Stimulated activated CD8-positive, alpha-beta memory T cell treated with anti-CD3 and anti-CD28 coated beads, Interleukin-12 subunit alpha, Interleukin-12 subunit beta, amount 100 ng/mL, for 1 hour (primary cell): Measurements from ENCODE around the gene SAMD13.

Source experiments
- DNase-seq: peaks from one replicate; pipeline ENCODE4 v3.0.0-alpha.2; 2020; ENCODE audit warnings: low read depth

SAMD13 gene

DNA sequence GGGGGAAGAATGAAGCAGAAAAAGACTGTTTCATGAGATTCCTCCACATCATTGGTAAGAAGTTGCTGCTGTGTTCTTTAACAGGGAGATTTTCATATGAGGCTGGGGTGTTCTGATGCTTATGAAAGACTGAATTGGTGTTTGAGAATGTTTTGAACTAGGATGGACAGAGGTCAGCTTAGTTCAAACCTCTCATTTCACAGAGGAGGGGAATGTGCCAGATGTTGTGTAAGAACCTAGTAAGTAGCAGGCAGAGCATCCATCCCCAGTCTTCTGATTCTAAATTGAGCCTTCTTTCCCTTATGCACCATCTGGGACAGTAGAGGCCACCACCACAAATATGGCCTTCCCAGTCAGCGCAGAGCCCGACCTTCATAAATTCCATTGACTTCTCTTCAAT is 43.7 kb downstream of the SAMD13 start:
- DNase-seq, result no peak

DNA sequence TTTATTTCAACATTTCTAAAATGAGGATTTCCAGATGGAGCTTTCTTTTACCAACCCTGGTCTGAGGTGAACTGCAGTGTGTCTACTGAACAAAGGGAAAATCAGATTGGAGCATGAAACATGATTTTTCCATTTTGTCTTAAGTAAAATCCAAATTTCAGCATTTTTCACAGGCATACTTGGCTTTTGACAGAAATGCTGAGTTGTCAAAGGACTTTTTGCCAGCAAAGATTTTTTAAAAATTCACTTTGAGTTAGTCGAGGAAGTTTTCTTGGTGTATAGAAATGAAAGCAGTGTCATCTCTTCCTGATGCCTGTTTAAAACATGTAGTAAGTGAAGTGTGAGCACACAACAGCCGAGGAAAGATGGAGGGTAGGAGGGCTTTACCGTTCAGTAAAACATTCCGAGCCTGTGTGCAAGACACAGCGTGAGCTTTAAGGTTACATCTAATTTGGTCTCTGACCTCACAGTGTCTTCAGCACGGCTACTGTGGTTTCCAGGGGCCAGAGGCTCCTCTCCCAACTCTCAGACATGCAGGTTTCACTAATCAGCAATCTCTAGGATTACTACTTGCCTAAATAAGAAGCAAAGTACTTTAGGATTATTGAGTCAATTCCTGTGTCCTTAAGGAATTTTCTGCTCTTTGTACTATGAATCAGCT is 45.9 kb downstream of the SAMD13 start:
- DNase-seq, result no peak

DNA sequence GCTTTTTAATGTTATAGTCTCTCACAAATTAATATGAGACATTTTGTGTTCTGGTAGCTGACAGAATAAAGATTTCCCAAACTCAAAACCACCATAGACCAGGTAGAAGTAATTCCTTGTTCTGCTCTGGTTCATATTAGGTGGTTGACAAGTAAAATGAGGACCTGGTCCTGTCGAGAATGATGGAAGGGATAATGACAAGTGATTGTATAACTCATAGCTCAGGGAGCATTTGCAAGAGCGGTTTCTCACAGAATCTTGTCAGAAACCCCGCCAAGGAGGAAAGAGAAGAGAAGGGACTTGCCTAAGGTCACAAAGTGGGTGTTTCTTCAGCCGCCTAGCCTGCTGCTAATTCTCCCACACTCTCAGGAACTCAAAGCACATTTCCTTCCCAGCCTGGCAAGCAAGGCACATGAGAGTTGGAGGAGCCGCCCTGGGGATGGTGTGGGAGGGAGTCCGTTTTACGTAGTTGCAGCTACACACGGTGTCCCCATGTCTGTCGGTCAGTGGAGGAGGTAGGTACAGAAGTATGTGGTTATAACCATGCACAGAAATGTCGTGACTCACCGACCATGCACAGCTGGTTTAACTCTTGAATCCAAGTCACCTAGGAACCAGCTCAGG is 46.5 kb downstream of the SAMD13 start:
- DNase-seq, result no peak

DNA sequence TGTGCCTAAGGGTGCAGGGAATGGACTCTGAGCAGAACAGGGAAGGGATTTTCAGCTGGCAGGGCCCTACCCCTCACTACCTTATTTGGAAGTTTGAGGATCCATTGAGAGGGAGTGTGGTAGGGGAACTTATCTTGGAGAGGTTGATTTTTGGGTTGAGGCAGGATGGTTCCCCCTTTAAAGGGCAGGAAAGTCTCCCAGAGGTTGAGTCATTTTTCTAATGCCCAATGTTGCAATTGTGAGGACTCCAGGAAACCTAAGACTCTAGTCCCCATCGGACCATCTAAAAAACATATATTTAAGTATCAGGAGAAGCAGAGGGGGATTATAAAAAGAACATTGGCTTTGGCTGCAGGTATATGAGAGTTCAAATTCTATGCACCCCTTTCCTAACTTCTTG is 47.3 kb downstream of the SAMD13 start:
- no peak for DNase-seq

DNA sequence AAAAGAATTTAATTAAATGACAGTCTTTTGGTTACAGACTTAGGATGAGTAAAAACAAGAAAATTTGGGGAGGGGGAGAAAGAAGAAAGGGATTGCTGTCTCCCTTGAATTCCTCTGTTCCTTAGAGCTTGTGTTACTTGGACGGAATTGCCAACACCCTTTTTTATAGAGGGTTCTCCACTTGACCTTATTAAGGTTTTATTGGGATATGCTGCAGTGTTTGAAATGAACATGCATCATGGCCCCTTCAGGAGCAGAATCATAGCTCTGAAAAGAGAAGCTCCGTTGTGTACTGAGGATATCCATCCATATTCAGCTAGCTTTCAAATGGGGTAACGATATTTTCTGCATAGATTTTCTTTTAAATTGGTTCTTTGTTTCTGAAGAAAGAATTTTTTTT is 48.6 kb downstream of the SAMD13 start:
- DNase-seq, result no peak

DNA sequence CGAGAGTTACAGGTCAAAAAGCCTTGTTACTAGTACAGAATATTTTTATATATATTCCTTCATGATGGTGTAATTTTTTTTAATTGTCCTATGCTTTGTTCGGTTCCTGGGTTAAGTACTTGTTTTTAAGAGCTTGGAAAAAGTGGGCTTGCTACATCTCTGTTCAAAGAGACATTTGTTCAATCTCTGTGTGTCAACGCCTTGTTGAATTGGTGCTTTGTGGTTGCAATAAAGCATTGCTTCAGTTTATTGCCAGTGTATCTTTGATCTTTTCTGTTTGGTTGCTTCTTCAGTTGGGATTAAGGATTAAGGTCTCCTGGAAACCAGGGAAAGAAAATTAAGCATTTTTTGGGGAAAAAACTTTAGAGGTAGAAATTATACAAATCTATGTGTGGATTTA is 49.0 kb downstream of the SAMD13 start:
- DNase-seq, result no peak

DNA sequence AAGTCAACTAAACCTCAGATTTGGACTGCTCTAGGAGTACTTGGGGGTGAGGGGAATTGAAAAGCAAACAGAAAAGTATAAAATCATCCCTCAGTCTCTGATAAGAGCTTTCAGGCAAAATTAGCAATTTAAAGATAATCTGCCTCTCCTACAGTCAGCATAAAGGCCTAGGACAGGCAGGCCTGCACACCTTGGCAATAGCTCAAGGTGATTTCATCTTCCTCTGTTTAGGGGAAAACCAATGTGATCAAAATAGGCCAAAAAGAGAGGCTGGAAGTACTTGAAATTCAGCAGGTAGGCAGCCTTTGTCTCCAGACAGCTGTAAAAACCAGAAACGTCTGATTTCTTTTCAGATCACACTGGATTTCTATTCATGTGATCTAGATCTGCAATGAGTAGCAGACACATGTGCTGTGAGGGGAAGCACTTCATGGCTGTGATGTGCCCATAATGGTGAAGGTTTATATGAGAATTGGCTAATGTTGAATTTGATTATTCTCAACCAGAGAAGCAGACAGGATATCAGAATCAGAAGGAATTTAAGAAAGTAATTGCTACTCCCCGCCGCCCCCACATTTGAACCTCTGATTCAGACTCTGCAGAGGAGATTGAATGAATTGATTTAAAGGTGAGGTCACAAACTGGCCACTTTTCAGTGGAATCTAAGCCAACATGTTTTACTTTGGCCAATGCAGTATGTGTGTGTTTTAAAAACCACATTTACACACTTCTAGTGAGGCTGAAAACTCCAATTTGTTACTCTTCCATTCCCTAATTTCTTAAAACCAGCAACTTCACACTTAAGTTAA is 51.0 kb downstream of the SAMD13 start:
- no peak for DNase-seq

DNA sequence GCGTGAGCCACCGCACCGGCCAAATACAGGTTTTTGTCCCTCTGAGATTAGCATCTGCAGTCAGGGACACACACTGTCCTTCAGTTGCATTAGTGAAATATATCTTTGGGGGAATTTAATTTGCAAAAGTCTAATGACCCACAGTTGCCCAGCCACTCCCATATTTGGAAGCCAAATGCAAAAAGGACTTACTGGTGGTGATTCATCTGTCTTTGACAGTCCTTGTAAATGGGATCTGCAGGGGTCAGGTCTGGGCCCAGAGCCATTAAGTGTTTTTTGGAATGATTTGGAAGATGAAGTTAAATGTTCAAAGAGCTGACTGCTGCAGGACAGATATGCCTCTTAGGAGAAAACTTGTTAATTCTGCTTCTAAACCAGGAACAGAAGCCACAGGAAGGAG is 52.2 kb downstream of the SAMD13 start:
- DNase-seq, result no peak

DNA sequence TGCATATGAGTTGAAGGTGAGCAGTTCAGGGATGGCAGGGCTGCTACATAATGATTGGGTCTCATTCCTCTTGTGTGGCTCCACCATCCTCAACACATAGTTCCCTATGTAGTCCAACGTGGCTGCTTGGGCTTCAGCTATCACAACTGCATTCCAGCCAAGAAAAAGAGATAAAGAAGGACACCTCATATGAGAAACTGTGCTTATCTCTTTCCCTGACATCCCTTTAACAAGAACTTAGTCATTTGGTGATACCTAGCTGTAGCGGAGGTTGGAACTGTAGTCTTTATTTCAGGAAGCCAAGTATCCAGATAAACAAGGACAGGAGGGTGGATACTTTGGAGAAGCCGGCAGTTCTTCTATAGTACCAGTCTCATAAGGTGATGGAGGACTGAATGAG is 54.0 kb downstream of the SAMD13 start:
- no peak for DNase-seq

DNA sequence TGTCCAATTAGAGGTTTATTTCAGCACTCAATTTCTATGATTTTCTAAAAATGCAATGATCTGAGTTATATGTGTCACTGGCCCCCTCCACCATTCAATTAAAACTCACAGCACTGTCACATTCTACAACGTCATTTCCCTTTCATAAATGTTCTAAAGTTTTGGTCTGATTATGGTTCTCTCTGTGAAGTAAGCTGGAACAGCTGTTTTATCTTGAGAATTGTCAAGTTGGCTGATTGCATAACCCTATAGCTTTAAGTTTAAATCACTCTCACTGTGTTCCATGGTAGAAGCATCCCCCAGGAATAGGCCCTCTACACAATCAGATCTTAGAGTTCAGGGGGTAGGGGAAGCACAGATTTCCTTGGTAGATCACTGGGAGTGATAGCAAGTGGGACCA is 55.4 kb downstream of the SAMD13 start:
- DNase-seq, result no peak

DNA sequence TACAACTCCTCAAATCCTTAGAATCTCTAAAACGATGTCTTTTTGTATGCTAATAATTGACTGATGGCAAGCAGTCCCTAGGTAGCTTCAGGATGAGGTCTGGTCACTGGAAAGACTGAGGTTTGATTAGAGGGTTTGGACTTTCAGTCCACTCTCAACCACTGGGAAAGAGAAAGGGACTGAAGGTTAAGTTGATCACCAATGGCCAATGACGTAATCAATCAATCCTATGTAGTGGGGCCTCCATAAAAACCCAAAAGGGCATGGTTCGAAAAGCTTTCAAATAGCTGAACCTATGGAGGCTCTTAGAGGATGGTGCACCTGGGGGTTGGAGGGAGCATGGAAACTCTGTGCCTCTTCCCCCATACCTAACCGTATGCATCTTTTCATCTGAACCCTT is 57.2 kb downstream of the SAMD13 start:
- no peak for DNase-seq

DNA sequence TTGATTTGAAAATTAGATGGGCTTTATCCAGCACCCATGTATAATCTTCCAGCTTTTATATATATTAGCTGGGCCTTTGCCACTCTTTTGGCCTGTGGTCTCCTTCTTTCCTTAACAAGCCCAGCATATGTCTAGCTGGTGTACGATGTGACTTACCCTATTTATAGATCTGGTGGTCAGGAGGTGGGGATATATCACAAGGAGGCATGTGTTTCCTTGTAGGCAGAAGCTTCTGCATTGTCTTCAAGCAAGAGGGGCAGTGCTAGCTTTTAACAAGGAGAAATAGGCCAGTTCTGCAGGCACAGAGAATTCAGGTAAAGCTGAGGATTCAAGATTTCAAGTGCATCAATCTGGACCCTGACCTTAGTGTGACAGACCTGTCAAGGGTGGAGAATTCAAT is 58.8 kb downstream of the SAMD13 start:
- DNase-seq, result no peak

DNA sequence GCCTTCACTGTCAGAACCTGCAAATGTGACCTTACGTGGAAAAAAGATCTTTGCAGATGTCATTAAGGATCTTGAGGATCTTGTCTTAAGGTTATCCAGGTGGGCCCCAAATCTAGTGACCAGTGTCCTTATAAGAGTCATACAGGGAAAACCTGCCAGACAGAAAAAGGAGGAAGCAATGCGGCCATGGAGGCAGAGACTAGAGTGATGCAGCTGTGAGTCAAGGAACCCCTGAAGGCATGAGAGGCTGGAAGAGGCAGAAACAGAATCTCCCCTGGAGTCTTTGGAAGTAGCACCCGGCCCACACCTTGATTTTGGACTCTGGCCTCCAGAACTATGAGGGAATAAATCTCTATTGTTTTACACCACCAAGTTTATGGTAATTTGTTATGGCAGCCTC is 60.3 kb downstream of the SAMD13 start:
- no peak for DNase-seq

DNA sequence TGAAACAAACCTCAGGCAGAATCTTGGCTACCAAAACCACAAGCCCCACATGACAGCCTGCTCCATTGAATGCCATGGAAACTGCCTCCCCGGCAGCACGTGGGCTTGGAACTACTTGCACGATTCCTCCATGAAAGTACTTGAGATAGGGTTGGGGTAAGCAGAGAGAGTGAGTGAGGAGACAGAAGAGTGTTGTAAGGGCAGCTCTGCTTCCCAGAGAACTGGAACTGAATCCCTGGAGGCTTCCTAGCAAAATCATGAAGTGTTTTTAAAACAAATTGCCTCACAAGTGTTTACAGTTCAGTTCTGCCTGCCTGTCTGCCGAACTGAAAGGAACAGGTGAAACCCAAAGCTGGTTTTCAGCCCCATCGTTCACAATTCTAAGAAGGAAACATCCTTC is 61.5 kb downstream of the SAMD13 start:
- no peak for DNase-seq

DNA sequence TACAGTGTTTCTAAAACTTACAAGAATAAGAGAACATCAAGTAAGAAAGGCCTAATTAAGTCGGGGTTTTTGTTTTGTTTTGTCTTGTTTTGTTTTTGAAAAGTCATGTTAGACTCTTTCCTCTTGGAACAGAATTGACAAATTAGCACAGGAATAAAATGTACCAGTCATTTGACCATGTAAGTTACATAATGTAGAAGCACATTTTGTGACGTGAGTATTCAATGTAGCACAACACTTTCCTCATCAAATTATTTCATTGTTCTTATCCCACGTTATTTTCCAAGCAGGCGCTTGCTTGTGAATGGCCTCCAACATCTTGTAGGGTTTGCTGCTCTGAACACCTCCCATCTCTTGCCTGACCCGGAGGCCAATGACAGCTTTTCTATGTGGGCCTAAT is 62.1 kb downstream of the SAMD13 start:
- DNase-seq, result no peak

DNA sequence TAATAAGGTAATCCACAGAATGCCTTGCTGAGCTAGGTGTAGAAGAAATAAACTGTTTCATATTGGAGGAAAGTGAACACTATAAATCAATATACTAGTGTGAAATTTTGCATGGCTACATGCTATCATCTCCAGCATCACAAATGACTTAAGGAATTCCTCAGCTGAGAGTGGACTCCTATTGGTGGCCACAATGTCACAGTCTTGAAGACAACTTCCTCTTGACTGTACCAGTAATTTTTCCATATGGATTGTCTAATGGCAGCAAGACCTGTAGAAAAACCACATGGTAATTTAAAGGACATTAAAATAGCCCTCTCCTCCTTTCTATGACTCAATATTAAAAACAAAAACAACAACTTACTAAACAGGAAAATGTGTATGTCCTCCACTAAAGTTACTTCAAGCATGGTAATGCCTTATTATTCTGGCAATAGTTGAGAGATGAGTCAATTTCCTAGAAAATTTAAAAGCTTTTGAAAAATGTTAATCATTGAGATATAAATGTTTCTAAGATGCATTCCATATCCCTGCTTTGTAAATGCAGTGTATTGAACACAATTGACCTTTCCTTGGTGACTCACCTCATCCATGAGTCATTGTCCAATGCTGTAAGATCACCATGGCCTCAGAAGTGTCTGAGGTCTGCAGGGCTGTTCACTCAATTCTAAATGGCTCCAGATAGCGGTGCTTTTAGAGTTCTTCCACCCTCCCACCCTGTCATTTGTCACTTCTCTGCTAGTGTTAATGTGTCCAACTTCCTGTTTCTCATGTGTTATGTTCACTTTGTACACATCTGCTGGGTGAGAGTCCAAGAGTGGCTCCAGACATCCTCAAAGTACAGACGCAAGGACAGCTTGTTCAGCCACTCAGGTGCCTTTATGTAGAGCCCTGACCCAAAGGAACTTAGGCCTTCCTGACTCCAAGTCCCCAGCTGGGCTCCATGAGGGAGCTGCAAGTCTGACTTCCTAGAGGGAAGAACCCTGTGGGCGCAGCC is 64.0 kb downstream of the SAMD13 start:
- no peak for DNase-seq

DNA sequence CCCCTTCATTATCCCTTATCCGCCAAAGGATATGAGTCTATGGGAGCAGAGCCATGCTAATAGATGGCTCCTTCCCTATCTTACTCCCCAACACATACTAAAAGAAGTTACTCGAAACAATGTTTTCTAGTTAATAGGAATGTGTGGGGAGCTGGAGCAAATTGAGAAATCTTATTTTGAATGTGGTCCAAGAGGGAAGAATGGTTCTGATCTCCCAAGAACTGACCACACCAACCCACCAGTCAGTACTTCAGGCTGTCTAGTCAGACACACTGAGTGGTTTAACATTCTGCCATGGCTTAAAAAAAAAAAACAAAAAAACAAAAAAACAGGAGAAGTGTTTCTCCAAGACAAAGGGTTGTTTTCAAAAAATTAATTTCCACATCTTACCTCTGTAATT is 65.3 kb downstream of the SAMD13 start:
- DNase-seq, result no peak

DNA sequence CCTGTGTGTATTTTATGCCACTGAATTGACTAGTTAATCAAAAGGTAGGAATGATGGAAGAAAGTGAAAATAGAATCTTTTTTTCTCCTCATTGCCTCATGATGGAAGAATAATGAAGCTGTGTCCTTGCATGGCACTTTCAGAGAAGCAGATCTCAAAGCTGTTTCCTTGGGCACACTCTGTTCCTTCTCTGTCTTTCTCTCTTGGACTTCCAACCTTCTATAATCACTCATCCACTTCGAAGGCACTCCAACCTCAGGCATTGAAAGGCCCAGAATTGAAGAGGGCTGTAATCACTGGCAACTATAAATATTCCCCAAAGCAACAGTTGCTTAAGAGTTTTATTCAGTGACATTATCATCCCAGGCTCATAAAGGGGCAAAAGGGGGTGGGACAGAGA is 65.7 kb downstream of the SAMD13 start:
- DNase-seq, result no peak

DNA sequence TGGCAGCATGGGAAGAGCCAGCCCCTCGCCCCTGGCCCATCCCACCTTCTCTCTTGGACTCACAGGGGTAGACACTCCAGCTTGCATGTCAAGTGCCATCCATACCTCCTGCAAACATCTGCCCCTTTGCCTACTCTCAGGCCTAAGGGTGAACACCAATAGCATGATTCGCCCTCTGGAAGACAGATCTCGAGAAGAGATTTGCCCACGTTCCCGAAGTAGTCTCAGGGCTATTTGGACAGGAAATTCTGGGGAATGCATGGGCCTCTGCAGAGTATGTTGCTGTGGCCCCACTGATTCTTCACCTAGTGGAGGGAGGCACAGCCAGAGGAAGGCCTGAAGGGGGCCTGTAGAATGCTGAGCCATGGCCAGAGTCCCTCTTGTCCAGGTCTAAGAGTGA is 66.9 kb downstream of the SAMD13 start:
- no peak for DNase-seq

DNA sequence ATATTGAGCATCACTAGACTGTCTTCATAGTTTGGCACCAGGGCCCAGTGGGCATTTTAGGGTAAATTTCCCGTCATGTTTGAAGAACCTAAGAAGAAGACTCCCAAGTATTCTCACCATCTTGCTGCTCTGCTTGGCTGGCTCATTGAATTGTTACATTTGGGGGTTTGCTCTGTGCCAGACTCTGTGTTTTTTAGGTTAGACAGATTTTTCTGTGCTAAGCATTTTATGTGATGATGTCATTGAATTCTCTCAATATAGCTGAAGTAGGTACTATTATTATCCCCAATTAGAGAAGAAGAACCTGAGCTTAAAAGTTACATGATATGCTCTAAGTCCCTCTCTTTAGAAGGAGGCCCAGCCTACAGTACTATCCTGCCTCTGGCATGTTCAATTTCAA is 68.8 kb downstream of the SAMD13 start:
- no peak for DNase-seq

DNA sequence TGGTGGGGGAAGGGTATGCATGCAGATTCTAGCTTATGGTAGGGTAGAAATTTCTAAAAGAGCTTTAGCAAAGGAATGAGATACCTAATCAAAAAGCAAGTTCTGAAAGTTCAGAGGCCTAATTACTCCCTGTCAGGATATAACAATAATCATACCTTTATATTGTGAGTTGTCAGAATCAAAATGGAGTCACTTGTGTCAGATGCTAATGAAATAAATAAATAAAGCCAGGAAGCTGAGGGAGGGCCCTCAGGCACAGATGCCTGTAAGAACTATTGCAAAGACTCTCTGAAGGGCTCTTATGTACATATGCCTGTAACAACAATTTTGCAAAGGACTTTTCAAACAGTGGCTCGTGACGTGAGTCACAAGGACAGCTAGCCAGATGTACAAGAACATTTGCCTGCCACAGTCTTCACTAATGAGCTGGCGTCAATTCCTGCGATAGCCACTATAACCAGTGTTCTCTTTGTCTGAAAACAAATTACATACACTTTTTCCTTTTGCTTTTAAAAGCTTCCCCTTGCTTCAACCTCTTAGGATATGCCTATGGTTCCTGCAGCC is 69.4 kb downstream of the SAMD13 start:
- no peak for DNase-seq
